CD4-positive, alpha-beta T cell (primary cell): Measurements from ENCODE around the gene CCDC28B. TPM values are rescaled to one million over a fixed set of nuclear protein-coding genes. Genes with fewer than 3 reads are reported as not detected.

ENCODE experiments used
- ATAC-seq: fragments of 200-7000 bp; cut with Tn5 transposase; one replicate; pipeline ENCODE4 v1.10.0; 2022; ENCODE audit warnings: mild to moderate bottlenecking; ENCODE audit not compliant: poor library complexity
- CTCF ChIA-PET: fragments of 350-600 bp; sonication (Branson Sonifier 250); formaldehyde crosslinking; loops from one replicate; lab custom pipeline; 2021; ENCODE audit warnings: antibody characterized with exemption, inconsistent platforms; lab: Charles Lee
- POLR2A ChIA-PET: fragments of 350-600 bp; sonication (Branson Sonifier 250); formaldehyde crosslinking; loops from one replicate; lab custom pipeline; 2021; ENCODE audit warnings: antibody characterized with exemption, inconsistent platforms; lab: Charles Lee
- DNase-seq, 14 experiments: peaks; one replicate each; pipeline ENCODE4 v3.0.0-alpha.2; 2013 to 2020; ENCODE audit warnings: mixed read lengths in 2 of 14
- H3K27ac ChIP-seq, 2 donors: one replicate each; pipeline versions ENCODE4 v1.5.1 to v1.7.0; 2013; ENCODE audit warnings: low read length in 2 of 2, low read depth in 1 of 2, mild to moderate bottlenecking in 1 of 2
- H3K27me3 ChIP-seq, 2 experiments: 1 replicate in 1 of 2; 2 replicates in 1 of 2; pipeline versions ENCODE4 v1.6.1 to v1.7.0; 2013; ENCODE audit warnings: low read length in 2 of 2, control low read depth in 1 of 2, mild to moderate bottlenecking in 1 of 2, moderate library complexity in 1 of 2; ENCODE audit not compliant: insufficient read depth in 2 of 2, control insufficient read depth in 1 of 2
- H3K36me3 ChIP-seq: one replicate; pipeline ENCODE4 v1.6.1; 2013; ENCODE audit warnings: low read length, control low read depth; ENCODE audit not compliant: insufficient read depth
- H3K4me1 ChIP-seq: one replicate; pipeline ENCODE4 v1.6.1; 2013; ENCODE audit warnings: low read length, control low read depth; ENCODE audit not compliant: insufficient read depth
- H3K4me3 ChIP-seq: one replicate; pipeline ENCODE4 v1.5.1; 2013; ENCODE audit warnings: mild to moderate bottlenecking, low read length, moderate library complexity
- H3K9me3 ChIP-seq, 2 experiments: 1 replicate in 1 of 2; 2 replicates in 1 of 2; pipeline versions ENCODE4 v1.6.1 to v1.7.0; 2013; ENCODE audit warnings: low read length in 2 of 2, mild to moderate bottlenecking in 2 of 2, control low read depth in 1 of 2, moderate library complexity in 1 of 2; ENCODE audit not compliant: control insufficient read depth in 1 of 2, insufficient read depth in 1 of 2
- H3K27ac Mint-ChIP-seq: one replicate; pipeline ENCODE4 v1.8.0; 2020; ENCODE audit warnings: mixed read lengths
- H3K27me3 Mint-ChIP-seq: one replicate; pipeline ENCODE4 v1.8.0; 2021; ENCODE audit warnings: mixed read lengths
- H3K36me3 Mint-ChIP-seq: one replicate; pipeline ENCODE4 v1.8.0; 2021; ENCODE audit warnings: low read depth, mixed read lengths
- H3K4me1 Mint-ChIP-seq: one replicate; pipeline ENCODE4 v1.8.0; 2021; ENCODE audit warnings: low read depth, mixed read lengths
- H3K4me3 Mint-ChIP-seq: one replicate; pipeline ENCODE4 v1.8.0; 2020; ENCODE audit warnings: mild to moderate bottlenecking, mixed read lengths
- H3K9me3 Mint-ChIP-seq: one replicate; pipeline ENCODE4 v1.8.0; 2020; ENCODE audit warnings: mixed read lengths
- intact Hi-C, 2 experiments: fragments of 100-400 bp; cut with DNase I in 1 of 2; cut with micrococcal nuclease in 1 of 2; formaldehyde crosslinking; loops; one replicate each; pipeline versions ENCODE4 v1.15.1 to v1.9.0; 2023 to 2025; cut with DNase I, micrococcal nuclease
- total RNA-seq, 174 experiments: library from RNA in 2 of 174; stranded (reverse) in 2 of 174; gene quantifications; one replicate each; pipeline ENCODE4 v1.2.3 and lab custom pipeline; 2021 to 2026
- TF ChIP-seq, protein P1 (sequence below): fragments of 200-600 bp; IDR thresholded peaks from one replicate; pipeline ENCODE4 v1.8.0; 2022; ENCODE audit warnings: antibody characterized with exemption, mild to moderate bottlenecking

The CCDC28B gene
- total RNA-seq, 2 experiments from 2014 or later = 4.0 to 5.7 TPM

DNA sequence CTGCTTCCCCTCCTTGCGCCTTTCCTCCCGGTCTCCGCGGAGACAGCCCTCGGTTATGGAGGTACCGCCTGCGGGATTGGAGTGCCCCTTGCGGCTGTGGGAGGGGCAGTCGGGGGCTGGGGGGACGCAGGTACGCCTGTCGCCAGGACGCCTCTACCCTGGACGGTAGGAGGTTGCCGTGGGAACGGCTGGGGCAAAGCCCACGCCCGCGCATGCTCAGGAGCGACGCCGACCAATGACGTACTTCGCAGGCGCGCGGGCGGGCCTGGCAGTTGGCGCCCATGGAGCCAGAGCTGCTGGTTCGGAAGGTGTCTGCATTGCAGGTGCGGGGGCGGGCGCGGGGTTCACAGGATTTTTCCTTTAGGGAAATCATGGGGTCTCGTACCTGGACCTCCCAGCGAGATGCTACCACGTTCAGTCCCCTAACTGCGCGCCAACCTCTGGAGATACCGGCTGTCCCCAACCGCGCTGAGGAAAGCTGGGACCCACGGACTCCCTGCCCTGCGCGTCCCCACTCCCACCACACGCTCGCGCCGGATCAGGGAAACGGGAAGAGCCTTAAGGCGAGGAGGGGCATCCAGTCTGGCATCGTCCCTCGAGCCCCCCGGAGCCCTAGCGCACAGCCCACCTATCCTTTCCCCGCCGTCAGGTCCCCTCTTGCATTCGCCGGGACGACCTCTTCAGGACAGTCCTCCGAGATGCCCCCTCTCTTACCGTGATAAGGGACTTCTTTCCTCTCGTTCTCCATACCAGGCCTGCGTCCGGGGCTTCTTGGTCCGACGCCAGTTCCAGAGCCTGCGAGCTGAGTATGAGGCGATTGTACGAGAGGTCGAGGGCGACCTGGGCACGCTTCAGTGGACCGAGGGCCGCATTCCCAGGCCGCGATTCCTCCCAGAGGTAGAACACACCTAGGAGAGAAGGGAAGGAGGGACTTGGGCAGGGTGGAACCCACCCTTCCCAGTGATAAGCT, 5.3 kb downstream of the CCDC28B start, which contains the start of gene IQCC:
Gene IQCC, plus strand, starts transcription at position 271 of the 970 bp plus-strand sequence. Its CDS starts 11 bp downstream, at position 282.
- POLR2A ChIA-PET = interaction anchor here (0.7 to 2.8 kb wide), 11 partner anchors 8 to 189 kb away, joined by 3 to 14 read pairs (median 6); partner anchors contain the start of genes BSDC1, MARCKSL1 and TMEM39B
- peak; percentile 72 to 95 (median 81) for DNase-seq
- peaks cover 38% of the 10 kb centered on the region for H3K4me1 Mint-ChIP-seq

DNA sequence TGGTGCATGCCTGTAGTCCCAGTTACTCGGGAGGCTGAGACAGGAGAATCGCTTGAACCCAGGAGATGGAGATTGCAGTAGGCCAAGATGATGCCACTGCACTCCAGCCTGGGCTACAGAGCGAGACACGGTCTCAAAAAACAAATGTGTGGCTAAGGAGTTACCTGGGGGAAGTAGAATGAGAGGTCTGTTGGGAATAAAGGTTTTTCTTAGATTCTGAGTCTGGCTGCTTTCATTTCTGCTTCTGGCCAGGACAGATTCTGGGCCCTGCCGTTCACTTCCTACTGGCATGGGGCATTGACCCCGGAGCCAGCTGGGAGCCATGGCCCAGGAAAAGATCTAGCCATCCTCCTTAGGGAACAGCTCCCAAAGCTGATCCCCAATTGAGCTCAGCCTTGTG, 8.1 kb downstream of the CCDC28B start:
- POLR2A ChIA-PET = interaction anchor here (1.1 kb wide), 1 partner anchor 13 kb away, joined by 3 read pairs; no protein-coding TSS in a partner anchor
- H3K27ac ChIP-seq = no peak overlapping the region
- Mint-ChIP-seq H3K27ac (no peak overlapping the region), H3K9me3 (no peaks in the 10 kb centered on the region), H3K4me3 (peak overlapping the region; percentile 25), H3K4me1 (peaks cover 19% of the 10 kb centered on the region), H3K36me3 (peaks cover 9% of the 10 kb centered on the region), H3K27me3 (no peaks in the 10 kb centered on the region)
- H3K9me3 ChIP-seq = no peaks in the 10 kb centered on the region
- ATAC-seq = no peak
- no peaks in the 10 kb centered on the region for H3K27me3 ChIP-seq
- DNase-seq = no peak
- intact Hi-C loops = loop anchor here in 1 of 2 experiments (10.0 kb wide), 2 partner anchors 104 to 564 kb away; partner anchors contain the start of genes KPNA6 and PEF1
- TF ChIP-seq, protein P1, sequence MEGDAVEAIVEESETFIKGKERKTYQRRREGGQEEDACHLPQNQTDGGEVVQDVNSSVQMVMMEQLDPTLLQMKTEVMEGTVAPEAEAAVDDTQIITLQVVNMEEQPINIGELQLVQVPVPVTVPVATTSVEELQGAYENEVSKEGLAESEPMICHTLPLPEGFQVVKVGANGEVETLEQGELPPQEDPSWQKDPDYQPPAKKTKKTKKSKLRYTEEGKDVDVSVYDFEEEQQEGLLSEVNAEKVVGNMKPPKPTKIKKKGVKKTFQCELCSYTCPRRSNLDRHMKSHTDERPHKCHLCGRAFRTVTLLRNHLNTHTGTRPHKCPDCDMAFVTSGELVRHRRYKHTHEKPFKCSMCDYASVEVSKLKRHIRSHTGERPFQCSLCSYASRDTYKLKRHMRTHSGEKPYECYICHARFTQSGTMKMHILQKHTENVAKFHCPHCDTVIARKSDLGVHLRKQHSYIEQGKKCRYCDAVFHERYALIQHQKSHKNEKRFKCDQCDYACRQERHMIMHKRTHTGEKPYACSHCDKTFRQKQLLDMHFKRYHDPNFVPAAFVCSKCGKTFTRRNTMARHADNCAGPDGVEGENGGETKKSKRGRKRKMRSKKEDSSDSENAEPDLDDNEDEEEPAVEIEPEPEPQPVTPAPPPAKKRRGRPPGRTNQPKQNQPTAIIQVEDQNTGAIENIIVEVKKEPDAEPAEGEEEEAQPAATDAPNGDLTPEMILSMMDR = no peak
- H3K36me3 ChIP-seq = peaks cover 12% of the 10 kb centered on the region
- peaks cover 32% of the 10 kb centered on the region for H3K4me1 ChIP-seq
- H3K4me3 ChIP-seq = no peak overlapping the region
- CTCF ChIA-PET = no interaction called here

More for the DNA sequence above, 5.3 kb downstream of the CCDC28B start, which contains the start of gene IQCC:
- CTCF ChIA-PET = interaction anchor here (0.7 to 2.0 kb wide), 5 partner anchors 9 to 195 kb away, joined by 3 to 8 read pairs (median 3); no protein-coding TSS in a partner anchor
- TF ChIP-seq, protein P1 = no peak
- H3K36me3 Mint-ChIP-seq = peaks cover 18% of the 10 kb centered on the region
- H3K4me1 ChIP-seq = peaks cover 55% of the 10 kb centered on the region
- peak within 1 kb of the TSS; percentile 91 for H3K4me3 Mint-ChIP-seq
- H3K4me3 ChIP-seq = peak within 1 kb of the TSS; percentile 90
- H3K27ac Mint-ChIP-seq = peak within 1 kb of the TSS; percentile 87
- intact Hi-C loops = loop anchor here in 1 of 2 experiments (10.0 kb wide), 2 partner anchors 101 to 561 kb away; partner anchors contain the start of genes KPNA6 and PEF1
- peaks cover 13% of the 10 kb centered on the region for H3K36me3 ChIP-seq
- H3K27me3 Mint-ChIP-seq = no peaks in the 10 kb centered on the region
- peak; percentile 59 for ATAC-seq
- peak within 1 kb of the TSS; percentile 33 to 49 for H3K27ac ChIP-seq
- H3K9me3 ChIP-seq = no peaks in the 10 kb centered on the region
- no peaks in the 10 kb centered on the region for H3K9me3 Mint-ChIP-seq
- no peaks in the 10 kb centered on the region for H3K27me3 ChIP-seq

DNA sequence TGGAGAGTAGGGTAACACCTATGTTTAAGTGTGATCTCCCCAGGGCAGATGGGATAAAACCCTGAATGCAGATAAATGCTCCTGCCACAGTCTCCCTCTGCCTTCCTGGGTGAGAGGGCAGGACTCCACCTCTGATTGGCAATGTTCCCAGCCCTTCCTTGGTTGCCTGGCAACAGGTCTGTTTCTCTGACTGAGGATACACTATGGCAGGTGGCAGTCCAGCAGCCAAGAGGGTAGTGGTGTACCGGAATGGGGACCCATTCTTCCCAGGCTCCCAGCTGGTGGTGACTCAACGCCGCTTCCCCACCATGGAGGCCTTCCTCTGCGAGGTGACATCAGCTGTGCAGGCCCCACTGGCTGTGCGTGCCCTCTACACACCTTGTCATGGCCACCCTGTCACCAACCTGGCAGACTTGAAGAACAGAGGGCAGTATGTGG, 8.5 kb downstream of the CCDC28B start, which contains the start of gene DCDC2B:
Gene DCDC2B, plus strand, starts transcription at position 199 of the 438 bp plus-strand sequence. Its CDS starts 5 bp downstream, at position 204.
- Histone ChIP-seq H3K9me3 (no peaks in the 10 kb centered on the region), H3K4me3 (no peak within 1 kb of the TSS), H3K27me3 (no peaks in the 10 kb centered on the region), H3K27ac (no peak within 1 kb of the TSS), H3K36me3 (peaks cover 8% of the 10 kb centered on the region), H3K4me1 (peaks cover 31% of the 10 kb centered on the region)
- CTCF ChIA-PET = no interaction called here
- H3K27ac Mint-ChIP-seq = peak within 1 kb of the TSS; percentile 36
- peak within 1 kb of the TSS; percentile 25 for H3K4me3 Mint-ChIP-seq
- no peaks in the 10 kb centered on the region for H3K9me3 Mint-ChIP-seq
- DNase-seq (peak in 4 of 14 experiments; percentile 17 to 42 (median 32)), ATAC-seq (no peak)
- H3K27me3 Mint-ChIP-seq = no peaks in the 10 kb centered on the region
- TF ChIP-seq, protein P1 = no peak
- peaks cover 4% of the 10 kb centered on the region for H3K36me3 Mint-ChIP-seq
- H3K4me1 Mint-ChIP-seq = peaks cover 16% of the 10 kb centered on the region
- intact Hi-C loops = loop anchor here in 1 of 2 experiments (10.0 kb wide), 2 partner anchors 104 to 564 kb away; partner anchors contain the start of genes KPNA6 and PEF1
- POLR2A ChIA-PET = interaction anchor here (1.1 kb wide), 1 partner anchor 13 kb away, joined by 3 read pairs; no protein-coding TSS in a partner anchor
